NCI-H1436 treated with DMSO at 0.1 percent for 48 hours (cell line): ENCODE data around the gene ARL15.

ENCODE experiments used
- DNase-seq: peaks from one replicate; lab custom pipeline; 2025; lab: John Stamatoyannopoulos, UW

ARL15 gene

DNA sequence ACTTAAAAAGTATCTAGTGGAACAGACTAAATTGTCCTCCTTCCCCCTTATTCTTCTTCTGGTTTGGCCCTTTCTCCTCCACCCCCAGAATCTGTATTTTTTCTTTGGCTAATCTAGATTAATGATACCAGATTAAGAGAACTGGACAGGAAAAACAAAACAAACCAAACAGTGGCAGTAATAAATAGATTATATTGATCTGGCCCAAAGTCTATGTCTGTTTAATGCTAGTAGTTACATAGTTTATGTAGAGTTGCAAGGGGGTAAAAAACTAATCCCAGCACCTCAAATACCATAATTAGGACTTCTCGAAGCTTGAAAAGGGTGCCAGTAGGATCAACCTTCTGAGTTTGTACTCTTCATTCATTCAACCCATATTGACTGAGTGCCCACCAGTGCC, 104.5 kb downstream of the ARL15 start:
- no peak for DNase-seq

DNA sequence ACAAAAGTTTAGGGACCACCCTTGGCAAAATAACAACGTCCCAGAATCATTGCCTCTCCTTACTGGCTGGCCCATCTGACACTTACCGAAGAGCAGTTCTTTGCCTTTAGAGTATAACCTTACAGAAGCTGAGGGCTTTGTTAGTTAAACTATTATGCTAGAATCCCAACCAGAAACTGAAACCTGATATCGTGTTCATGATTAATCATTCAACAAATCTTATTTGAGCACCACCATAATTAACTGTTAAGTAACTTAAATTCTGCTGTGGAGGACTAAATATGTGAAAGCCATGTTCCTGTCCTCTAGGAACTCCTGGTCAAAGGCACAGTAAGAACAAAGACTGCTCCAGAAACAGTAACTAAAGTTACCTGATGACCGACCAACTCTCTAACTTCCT, 104.9 kb downstream of the ARL15 start:
- DNase-seq, result no peak

DNA sequence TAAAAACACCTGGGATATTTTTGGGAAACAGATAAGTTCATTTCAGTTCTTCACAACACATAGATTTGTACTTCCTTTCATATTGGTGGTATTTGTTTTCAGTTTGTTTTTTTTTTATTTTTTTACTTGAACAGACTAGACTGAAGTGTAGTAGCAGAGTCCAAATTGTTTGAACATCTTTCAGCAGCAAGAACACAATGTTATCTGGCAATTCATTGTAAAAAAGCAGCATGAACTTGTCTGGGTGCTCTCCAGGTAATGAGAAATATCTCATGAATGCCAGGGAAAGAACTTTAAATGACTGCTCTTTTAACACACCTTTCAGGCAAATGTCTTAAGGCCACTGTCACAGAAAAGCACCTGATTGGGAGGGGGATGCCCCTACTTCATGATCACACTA, 113.4 kb downstream of the ARL15 start:
- no peak for DNase-seq

DNA sequence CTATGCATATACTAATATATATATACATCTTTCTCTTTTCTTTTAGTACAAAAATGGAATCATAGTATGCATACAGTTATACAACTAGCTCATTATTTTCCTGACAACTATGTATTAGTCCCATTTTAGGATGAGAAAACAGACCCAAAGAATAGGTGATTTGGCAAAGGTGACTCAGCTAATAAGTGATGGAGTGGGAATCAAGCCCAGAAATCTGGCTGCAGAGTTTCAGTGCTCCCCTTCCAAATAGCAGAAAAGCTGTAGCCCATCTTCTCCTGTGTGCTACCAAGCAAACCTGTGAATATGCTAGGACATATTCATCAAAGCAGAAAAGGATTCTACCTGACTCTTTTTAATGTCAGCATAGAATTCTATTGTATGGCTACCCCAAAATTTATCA, 114.7 kb downstream of the ARL15 start:
- no peak for DNase-seq

DNA sequence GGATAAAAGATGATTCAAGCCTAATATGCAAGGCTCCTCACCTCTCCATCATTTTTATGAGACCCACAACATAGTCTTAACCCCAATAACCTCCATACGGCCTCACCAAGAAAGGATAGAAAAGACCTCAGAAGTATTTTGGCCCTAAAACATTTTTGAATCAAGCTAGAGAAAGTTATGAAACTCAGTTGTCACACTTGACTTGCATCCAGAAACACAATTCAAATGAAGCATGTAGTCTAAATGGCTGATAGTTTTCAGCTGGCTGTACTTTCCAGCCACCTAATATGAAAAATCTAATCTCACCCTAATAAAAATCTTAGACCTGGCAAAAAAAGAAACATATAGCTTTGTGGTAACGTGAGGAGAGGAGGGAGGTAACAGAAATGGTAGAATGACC, 116.1 kb downstream of the ARL15 start:
- DNase-seq, result no peak

DNA sequence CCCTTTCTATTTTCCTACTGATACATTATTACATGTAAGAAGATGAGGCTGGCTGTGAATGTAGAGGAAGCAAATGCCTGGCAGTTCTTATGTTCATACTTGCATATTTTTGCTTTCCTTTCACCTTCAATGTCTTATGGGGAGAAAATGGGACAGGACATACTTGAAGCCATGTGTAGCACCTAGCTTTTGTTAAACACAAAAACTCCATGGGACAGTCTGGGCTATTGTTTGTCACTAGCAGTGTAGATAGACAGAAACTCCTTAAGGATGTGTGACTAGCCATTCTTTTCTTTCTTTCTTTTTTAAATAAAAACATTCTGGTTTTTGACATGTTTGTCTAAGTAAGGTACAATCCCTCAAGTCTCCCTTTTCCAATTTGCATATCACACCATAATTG, 122.7 kb downstream of the ARL15 start:
- DNase-seq, result no peak

DNA sequence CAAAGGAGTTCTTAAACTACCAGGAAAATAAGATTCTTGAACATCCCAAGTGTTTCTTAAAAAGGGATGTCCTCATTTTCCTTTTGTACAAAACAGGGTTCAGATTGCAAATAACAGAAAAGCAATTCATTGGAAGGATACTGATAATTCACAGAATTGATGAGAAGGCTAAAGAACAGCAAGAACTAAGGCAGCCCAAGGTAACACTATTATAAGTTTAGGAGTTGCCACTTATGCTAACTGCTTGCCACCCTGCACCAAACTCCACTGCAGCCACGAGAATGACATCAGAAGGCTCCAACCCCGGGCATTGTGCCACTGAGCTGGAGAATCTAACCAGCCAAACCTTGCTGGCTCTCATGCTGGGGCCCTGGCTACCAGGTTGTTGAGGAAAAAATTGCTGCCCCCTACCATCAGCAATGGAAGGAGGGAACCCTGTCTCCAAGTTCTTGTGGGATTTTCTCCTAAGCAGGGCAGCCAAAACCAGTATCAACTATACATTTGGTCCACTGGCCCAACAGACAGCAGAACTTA, 123.4 kb downstream of the ARL15 start:
- DNase-seq, result no peak

DNA sequence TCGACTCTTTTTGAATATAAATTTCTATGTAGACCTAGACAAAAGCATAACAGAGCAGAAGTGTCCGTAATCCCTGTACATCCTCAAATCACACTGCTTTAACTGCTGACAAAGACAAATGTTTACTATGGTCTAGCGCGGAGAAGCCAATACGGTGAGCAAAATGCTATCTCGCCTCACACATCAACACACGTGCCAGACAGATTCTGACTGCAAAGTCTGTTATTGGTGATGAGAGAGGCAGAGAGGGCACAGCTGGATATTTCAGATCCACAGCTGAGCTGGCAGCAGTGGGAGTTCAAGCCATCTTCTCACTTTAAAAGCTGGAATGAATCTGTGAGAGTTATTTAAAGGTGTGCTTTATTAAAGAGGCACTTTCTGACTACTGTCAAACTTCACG, 124.3 kb downstream of the ARL15 start:
- no peak for DNase-seq

DNA sequence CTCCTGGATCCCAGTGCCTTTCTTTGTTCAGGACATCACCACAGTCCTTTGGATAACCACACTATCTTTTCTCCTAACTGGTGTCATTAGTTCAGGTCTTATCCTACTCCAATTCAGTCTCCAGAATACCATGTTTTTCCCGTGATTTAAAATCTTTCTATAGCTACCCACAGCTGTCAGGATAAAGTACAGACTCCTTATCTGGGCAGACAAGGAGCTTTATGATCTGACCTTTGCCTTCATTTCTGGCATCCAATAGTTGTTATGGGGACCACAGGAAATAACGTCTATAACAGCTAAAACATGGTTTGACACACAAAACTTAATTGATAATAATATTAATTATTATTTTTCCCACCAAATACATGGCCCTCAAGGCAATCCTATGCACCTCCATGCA, 125.6 kb downstream of the ARL15 start:
- DNase-seq, result no peak

DNA sequence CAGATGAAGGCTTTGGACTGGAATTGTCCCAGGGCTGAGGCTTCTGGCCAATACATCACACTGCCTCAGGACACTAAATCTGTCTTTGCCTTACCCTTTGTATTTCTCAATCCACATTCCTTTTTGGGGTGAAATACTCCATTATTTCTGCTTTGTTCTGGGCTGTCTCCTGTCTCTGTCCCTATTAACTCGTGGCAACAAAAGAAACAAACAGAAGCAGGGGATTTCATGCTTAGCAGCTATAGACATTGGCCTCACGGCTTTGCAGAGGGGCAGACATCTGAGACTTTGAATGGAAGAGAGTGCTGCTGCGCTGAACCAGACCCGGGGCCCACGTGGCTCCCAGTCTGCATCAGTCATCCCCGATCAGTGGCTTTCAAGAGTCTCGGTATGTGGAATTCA, 129.7 kb downstream of the ARL15 start:
- no peak for DNase-seq

DNA sequence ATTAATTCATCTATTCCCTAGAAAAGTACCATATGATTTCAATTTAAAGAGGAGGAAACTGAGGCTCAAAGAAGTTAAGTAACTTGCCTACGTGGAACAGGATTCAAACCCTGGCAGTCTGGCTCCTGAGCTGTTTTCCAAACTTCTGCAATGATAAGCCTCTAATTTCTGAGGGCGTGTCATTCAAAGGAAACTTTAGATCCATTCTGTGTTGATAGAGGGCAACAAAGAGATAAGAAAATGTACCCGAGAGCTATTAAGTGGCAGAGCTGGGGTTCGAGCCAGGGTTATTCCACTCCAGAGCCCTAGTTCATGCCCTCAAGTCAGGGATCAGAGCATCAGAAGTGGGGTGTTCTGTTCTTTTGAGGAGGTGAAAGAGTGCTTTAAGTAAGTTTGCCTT, 131.4 kb downstream of the ARL15 start:
- DNase-seq, result no peak

DNA sequence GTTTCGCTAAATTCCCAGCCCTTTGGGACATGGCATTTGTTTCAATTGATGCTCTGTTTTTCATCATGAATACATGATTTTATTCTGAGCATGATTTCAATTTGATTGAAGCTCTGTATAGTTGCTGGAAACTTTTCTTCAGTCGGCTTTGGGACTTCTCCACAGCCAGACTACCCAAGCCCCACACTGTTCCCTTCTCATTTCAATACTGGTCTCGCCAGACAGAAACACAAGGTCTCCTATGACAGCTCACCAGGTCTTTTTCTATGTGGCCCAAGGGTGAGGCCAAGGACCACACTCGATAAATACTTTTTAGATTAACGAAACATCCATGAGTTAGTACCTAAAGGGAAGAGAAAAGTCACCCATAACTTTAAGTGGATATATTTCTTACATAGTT, 132.2 kb downstream of the ARL15 start:
- no peak for DNase-seq

DNA sequence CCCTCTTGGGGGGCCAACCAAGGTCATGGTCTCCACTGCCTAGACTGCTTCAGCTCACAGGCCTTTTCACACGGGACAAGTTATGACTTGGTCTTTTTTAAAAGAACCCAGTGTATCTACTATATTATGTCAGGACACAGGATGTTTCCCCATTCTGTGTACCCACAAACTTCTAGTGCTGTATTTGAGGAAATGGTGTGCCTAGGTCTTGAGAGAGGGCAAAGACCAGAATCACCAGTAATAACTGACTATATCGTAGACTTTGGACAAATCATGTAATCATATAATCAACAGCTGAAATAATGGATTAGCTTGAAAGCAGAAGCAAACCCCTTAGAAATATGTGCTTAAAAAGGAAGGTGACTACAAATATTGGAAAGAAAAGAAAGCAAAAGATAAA, 133.3 kb downstream of the ARL15 start:
- no peak for DNase-seq

DNA sequence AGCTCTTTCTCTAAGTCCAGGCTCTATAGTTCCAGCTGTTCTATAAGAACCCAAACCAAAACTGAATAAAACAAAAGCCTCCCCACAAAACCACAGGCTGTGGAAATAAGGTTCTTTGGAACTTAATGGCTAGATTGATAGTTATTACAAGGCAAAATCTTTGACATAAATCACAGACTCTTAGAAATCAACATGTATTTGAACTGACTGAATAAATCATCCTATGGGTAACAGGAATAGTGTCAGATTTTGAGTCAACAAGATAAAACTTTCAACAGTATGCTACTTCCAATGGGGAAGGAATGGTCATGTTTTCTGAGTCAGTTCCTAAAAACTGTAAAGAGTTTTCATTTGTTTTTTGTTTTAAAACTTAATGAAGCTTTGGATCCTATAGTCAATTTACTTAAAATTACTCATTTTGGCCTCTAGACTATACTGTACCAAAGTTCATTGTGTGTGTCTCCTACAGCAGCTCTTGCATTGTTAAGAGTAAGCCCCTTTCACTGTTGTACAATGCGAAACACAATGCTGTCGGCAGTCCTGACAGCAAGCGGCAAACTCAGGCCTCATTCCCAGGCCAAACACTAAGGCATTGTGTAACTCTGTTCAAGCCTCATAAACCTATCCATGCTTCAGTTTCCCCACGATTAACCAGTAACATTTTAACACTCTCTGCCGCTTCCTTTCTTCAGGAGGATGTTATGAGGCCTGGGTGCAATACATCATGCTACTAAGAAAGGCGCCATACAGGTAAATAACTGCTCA, 134.1 kb downstream of the ARL15 start:
- no peak for DNase-seq

DNA sequence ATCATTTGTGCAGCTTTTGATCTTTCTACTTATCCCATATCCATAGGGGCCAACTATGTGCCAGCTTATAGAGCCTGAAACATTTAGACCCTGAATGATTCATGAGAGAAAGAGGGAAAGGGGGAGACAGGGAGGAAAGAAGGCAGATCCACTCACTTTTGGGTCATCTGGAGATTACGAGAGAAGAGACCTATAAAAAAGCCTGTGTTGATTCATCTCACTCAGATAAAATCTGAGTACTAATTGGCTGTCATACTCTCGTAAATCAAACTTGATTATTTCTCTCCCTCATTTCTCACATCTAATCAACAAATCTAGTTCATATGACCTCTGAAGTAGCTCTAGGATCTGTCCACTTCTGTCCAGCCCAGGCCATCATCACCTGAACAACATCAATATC, 137.1 kb downstream of the ARL15 start:
- DNase-seq, result no peak

DNA sequence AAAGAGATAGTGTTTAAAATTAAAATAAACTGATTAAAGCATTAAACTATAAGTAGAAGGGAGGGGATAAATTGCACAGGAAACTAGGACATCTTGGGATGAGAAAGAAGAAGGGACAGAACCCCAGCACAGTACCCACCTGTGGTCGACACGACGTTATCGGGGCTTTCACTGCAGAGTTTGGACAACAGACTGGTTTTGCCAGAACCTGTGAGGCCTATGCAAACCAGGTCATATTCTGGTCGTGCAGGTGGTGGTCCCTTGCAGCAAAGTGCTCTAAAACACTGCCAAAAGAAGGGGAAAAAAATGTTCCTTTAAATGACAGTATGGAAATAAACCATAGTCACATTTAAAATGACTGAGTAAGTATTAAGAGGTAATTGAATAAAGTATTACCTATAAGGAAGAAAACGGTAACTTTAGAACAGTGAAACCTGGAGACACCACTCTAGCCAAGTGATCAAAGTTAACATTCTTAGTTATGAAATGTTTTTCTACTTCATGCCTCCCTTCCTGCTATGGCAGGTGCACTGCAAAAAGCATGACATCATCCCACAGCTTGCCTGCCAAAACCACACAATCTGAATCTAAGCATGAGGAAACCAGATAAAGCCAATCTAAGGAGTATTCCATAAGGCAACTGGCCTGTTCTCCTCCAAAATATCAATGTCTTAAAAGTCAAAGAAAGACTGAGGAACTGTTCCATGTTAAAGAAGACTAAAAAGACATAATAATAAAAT, 138.6 kb downstream of the ARL15 start:
- no peak for DNase-seq

DNA sequence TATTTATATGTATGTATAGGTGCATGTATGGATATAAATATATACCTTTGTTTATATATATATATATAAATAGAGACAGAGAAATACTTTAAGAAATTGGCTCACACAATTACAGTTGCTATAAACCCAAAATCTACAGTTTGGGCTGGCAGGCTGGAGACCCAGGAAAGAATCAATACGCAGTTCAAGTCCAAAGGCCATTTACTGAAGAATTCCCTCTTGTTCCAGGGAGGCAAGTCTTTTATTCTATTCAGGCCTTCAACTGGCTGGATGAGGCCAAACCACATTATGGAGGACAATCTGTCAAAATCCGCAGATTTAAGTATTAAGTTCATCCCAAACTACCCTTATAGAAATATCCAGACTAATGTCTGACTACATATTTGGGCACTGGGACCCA, 144.7 kb downstream of the ARL15 start:
- DNase-seq, result no peak

DNA sequence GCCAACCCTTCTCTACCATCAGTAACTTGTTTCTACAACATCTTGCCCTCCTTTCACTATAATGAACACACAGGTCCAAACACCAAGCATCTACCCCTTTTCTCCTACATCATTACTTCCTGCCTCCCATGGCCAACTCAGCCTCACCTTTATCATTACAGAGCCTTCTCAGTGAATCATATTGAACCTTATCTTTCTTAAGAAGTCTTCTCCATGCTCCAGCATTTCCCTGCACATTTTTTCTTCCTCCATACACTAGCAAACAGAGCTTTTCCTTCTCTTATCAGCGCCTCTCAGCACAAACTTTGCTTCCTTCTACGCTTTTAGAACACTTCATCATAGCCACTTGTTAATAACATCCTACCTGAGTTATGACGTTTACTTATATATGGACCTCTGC, 148.2 kb downstream of the ARL15 start:
- no peak for DNase-seq

DNA sequence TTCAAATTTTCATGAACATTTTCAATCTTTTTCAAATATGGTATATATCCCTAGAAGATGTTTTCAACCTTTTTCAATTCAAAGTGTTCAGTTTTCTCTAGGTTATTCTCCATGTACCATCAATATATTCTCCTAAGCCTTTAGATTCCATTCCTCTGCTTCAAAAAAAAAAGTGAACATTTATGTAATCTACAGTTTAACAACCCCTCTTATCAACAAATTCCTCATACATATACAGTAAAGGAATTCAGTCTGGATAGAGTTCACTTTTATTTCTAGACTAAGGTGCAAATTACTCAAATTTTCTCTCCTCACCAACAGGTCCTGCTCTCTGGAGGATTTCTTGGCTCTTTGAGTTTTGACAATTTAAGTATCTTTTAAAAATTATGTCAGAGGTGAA, 150.0 kb downstream of the ARL15 start:
- DNase-seq, result no peak

DNA sequence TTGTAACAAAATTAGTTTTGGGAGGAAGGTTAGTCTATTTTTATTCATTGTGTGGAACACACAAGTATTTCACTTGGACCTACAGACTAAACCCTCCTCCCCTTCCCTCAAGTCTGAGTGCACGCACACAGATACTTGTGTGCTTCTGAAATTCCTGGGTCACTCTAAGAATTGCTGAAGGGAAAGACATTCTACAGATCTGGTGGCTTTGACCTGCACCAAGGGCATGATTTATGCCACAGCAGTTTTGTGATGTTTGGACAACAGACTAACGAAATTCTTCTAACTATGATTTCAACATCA, 150.5 kb downstream of the ARL15 start:
- no peak for DNase-seq

DNA sequence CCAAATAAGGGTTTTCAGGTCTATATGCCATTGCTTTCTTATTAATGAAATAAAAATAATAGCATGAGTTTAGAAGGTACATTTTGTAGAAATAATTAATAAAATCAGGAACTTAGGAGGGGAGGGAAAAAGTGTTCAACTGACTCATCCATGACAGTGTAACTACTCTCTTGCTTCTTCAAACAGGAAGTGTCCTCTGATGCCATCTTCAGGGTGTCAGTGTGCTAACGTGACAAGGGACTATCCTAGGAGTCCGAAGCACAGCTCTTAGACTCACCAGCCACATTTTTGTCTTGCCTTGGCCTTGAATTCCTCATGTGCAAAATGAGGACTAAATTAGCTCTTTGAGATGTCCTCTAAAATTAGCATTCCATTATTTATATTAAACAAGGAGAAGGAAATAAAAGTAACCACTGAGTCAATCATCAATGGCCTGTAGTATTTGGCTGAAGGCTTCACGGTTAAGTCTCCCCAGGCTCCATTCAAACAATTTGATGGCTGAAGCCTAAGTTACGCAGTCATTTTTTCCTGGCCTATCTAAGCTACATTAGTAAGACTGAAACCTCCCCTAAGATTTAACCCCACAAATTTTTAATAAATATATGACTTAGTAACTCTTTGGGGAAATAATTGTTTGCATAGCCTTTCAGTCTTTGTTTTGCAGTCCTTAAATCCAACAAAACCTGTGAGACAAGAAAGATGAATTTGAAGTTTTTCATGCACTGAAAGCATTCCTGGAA, 151.1 kb downstream of the ARL15 start:
- no peak for DNase-seq

DNA sequence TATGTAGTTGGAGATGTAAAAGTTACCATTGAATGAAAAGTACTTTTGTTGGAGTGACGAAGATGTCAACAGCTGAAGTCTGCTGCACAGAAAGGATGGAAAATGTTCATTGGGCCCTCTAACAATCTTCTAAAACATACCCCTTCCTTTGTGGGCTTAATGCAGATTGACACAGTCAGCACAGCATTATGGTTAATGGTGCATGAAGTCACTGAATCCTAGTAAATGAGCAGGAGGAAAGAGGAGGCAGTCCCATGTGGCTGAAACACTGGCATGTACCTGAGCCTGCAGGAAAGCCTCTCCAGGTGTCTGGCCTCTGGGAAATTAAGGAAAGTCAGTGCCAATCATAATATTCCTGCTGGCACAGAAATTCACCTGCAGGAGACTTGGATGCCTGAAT, 153.8 kb downstream of the ARL15 start:
- DNase-seq, result no peak

DNA sequence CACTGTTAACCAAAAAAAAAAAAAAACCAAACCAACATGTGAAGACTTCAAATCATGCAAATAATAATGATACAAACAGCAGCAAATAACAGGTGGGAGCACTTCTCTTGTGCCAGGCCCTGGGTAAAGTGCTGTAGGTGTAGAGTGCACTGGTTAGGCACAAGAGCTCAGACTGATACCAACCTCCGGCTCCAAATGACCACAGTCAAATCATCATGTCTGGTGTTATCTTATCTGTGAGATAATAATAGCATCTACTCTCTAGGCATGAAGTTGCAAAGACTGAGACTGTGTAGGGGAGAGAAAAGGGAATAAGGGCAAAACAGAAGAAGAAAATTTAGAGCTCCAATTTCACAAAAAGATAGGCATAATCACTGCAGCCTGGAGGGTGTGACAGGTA, 159.5 kb downstream of the ARL15 start:
- DNase-seq, result no peak
